Uterus (tissue), 2 donors: ENCODE results near the gene HDAC5.

Experiments
- CTCF ChIP-seq, 4 experiments: fragments of 200-600 bp in 2 of 4; fragments of 450-650 bp in 2 of 4; sonication (generic) in 2 of 4; IDR thresholded peaks; one replicate each; pipeline ENCODE4 v1.5.1; 2016 to 2019; ENCODE audit warnings: antibody characterized with exemption in 4 of 4, mild to moderate bottlenecking in 2 of 4, moderate library complexity in 1 of 4
- POLR2A ChIP-seq, 2 donors: fragments of 450-650 bp; IDR thresholded peaks; one replicate each; pipeline ENCODE4 v1.6.1; 2016; ENCODE audit warnings: antibody characterized with exemption in 2 of 2, mild to moderate bottlenecking in 1 of 2, moderate library complexity in 1 of 2

- TF ChIP-seq CTCF (IDR thresholded peaks at IDR 0.05) (no peak), POLR2A (IDR thresholded peaks at IDR 0.05) (no peak)
Observed at GRCh38 chr17:44113868-44114840, 9.3 kb downstream of the HDAC5 start.
